ENCODE data around the gene CDH13. TPM values are rescaled to one million over a fixed set of nuclear protein-coding genes. Genes with fewer than 3 reads are reported as not detected.

The CDH13 gene
- total RNA-seq, 4 donors from 2014 or later, result 6.4 to 19.7 (median 11.7) TPM

GRCh38 chr16:83588070-83588469, 961.3 kb downstream of the CDH13 start:
- no peak for TF ChIP-seq CTCF (IDR thresholded peaks at IDR 0.05; ENCODE audit: low read depth)

- TF ChIP-seq CTCF (IDR thresholded peaks at IDR 0.05; ENCODE audit: low read depth), result no peak
These were observed 962.8 kb downstream of the CDH13 start for GRCh38 chr16:83589576-83589975.

- no peak for TF ChIP-seq CTCF (IDR thresholded peaks at IDR 0.05; ENCODE audit: low read depth)
These were observed 966.0 kb downstream of the CDH13 start for GRCh38 chr16:83592778-83593177.

- no peak for TF ChIP-seq CTCF (IDR thresholded peaks at IDR 0.05; ENCODE audit: low read depth)
These were observed 973.2 kb downstream of the CDH13 start for GRCh38 chr16:83599789-83600462.

GRCh38 chr16:83602761-83603722, 976.3 kb downstream of the CDH13 start:
- no peak for TF ChIP-seq CTCF (IDR thresholded peaks at IDR 0.05; ENCODE audit: low read depth)

- TF ChIP-seq CTCF (IDR thresholded peaks at IDR 0.05; ENCODE audit: low read depth), result no peak
These were observed 977.2 kb downstream of the CDH13 start for GRCh38 chr16:83603723-83604570.
